Stomach (tissue), 9 donors: ENCODE measurements around the gene NINL. TPM values are rescaled to one million over a fixed set of nuclear protein-coding genes. Genes with fewer than 3 reads are reported as not detected.

ENCODE experiments used
- DNase-seq, 2 donors: peaks; one replicate each; pipeline versions ENCODE4 v3.0.0 to v3.0.0-alpha.2; 2013 to 2019
- H3K27ac ChIP-seq, 5 donors: fragments of 200-600 bp in 4 of 5; sonication (generic) in 4 of 5; one replicate each; pipeline ENCODE4 v1.5.1; 2013 to 2019; ENCODE audit warnings: mild to moderate bottlenecking in 1 of 5, moderate library complexity in 1 of 5
- H3K27me3 ChIP-seq, 3 donors: fragments of 200-600 bp; sonication (generic); one replicate each; pipeline ENCODE4 v1.5.1; 2017 to 2019; ENCODE audit warnings: mixed run types in 1 of 3
- H3K36me3 ChIP-seq, 4 donors: fragments of 200-600 bp; sonication (generic); 1 replicate in 3 of 4; 2 replicates in 1 of 4; pipeline ENCODE4 v1.5.1; 2016 to 2019
- H3K4me1 ChIP-seq, 4 donors: fragments of 200-600 bp; sonication (generic); one replicate each; pipeline ENCODE4 v1.5.1; 2016 to 2019
- H3K4me3 ChIP-seq, 4 donors: fragments of 200-600 bp; sonication (generic) in 3 of 4; one replicate each; pipeline ENCODE4 v1.5.1; 2016 to 2019; ENCODE audit warnings: mild to moderate bottlenecking in 1 of 4
- H3K9me3 ChIP-seq, 4 donors: fragments of 200-600 bp; sonication (generic); one replicate each; pipeline ENCODE4 v1.5.1; 2016 to 2019
- CTCF ChIP-seq, 7 experiments: fragments of 450-650 bp in 4 of 7; fragments of 200-600 bp in 3 of 7; sonication (generic) in 3 of 7; IDR thresholded peaks; one replicate each; pipeline ENCODE4 v1.5.1; 2016 to 2019; ENCODE audit warnings: antibody characterized with exemption in 7 of 7, control low read depth in 2 of 7, mild to moderate bottlenecking in 1 of 7
- EP300 ChIP-seq: sonication (generic); formaldehyde crosslinking; IDR thresholded peaks from one replicate; pipeline ENCODE4 v1.6.1; 2017; ENCODE audit warnings: antibody characterized with exemption
- POLR2A ChIP-seq, 4 donors: fragments of 450-650 bp; IDR thresholded peaks; one replicate each; pipeline ENCODE4 v1.6.1; 2016; ENCODE audit warnings: antibody characterized with exemption in 4 of 4, control low read depth in 2 of 4, mild to moderate bottlenecking in 1 of 4, moderate library complexity in 1 of 4
- POLR2AphosphoS5 ChIP-seq, 3 donors: sonication (generic); formaldehyde crosslinking; IDR thresholded peaks; one replicate each; pipeline ENCODE4 v1.6.1; 2016; ENCODE audit warnings: antibody characterized with exemption in 3 of 3
- WGBS, 5 donors: extraction: QIAGEN DNeasy Blood & Tissue Kit in 3 of 5; methylation state at CpG; one replicate each; pipeline versions ENCODE4 v1.1.5 to v1.1.7; 2013 to 2018; 5-methylcytosine and 5-hydroxymethylcytosine counted together
- intact Hi-C: fragments of 100-400 bp; cut with DNase I; formaldehyde crosslinking; loops from one replicate; pipeline ENCODE4 v1.15.1; 2023; ENCODE audit warnings: low total_unique reads
- polyA plus RNA-seq, 3 donors: library from polyadenylated mRNA; stranded (reverse); fragments of 200-250 nt; gene quantifications; one replicate each; pipeline ENCODE4 v1.2.3, GENCODE V29; 2013
- total RNA-seq, 5 donors: library from RNA; depleted of rRNA; stranded (reverse); fragments of >200 nt; gene quantifications; one replicate each; pipeline versions ENCODE4 v1.1.0 to v1.2.3, GENCODE V29; 2014 to 2016
- donor health status: healthy with polysubstance abuse.
- donor health status: Bipolar disorder and iron deficiency.
- donor health status: healthy.

Gene NINL
- total and polyA plus RNA-seq, 8 donors: 3.1 to 34.8 (median 11.5) TPM

- intact Hi-C loops: no loop called here
- 79 to 87% (median 83%) methylated on average over 3 of the region's 3 CpGs for WGBS, 5 donors
Observed at GRCh38 chr20:25439328-25439727, 146.0 kb downstream of the NINL start.

GRCh38 chr20:25437153-25437581 lies 148.2 kb downstream of the NINL start:
- 52 to 61% (median 59%) methylated on average over 4 of the region's 4 CpGs for WGBS, 5 donors
- no peak for DNase-seq
- no peak overlapping the region for H3K27ac ChIP-seq

More at GRCh38 chr20:25439328-25439727, 146.0 kb downstream of the NINL start:
- Histone ChIP-seq H3K27me3 (no peaks in the 10 kb centered on the region), H3K4me1 (no peaks in the 10 kb centered on the region), H3K36me3 (no peaks in the 10 kb centered on the region), H3K27ac (no peak overlapping the region), H3K9me3 (no peaks in the 10 kb centered on the region), H3K4me3 (no peak overlapping the region)
- TF ChIP-seq POLR2A (IDR thresholded peaks at IDR 0.05) (no peak), EP300 (no peak), POLR2AphosphoS5 (IDR thresholded peaks at IDR 0.05) (no peak), CTCF (IDR thresholded peaks at IDR 0.05) (no peak)
- no peak for DNase-seq

GRCh38 chr20:25424536-25424935 lies 160.8 kb downstream of the NINL start:
- intact Hi-C loops: no loop called here

More at GRCh38 chr20:25437153-25437581, 148.2 kb downstream of the NINL start:
- H3K9me3 ChIP-seq: no peaks in the 10 kb centered on the region
- no peaks in the 10 kb centered on the region for H3K36me3 ChIP-seq
- intact Hi-C loops: no loop called here
- no peaks in the 10 kb centered on the region for H3K27me3 ChIP-seq
- TF ChIP-seq POLR2A (IDR thresholded peaks at IDR 0.05) (no peak), POLR2AphosphoS5 (IDR thresholded peaks at IDR 0.05) (no peak), CTCF (IDR thresholded peaks at IDR 0.05) (no peak), EP300 (no peak)
- no peak overlapping the region for H3K4me3 ChIP-seq
- no peaks in the 10 kb centered on the region for H3K4me1 ChIP-seq

GRCh38 chr20:25422032-25422431 lies 163.3 kb downstream of the NINL start:
- intact Hi-C loops: no loop called here
- no peaks in the 10 kb centered on the region for H3K27me3 ChIP-seq
- no peak for TF ChIP-seq CTCF (IDR thresholded peaks at IDR 0.05)
- TF ChIP-seq POLR2A (IDR thresholded peaks at IDR 0.05): no peak
- no peak for TF ChIP-seq POLR2AphosphoS5 (IDR thresholded peaks at IDR 0.05)
- TF ChIP-seq EP300: no peak
- H3K4me1 ChIP-seq: no peaks in the 10 kb centered on the region
- no peaks in the 10 kb centered on the region for H3K9me3 ChIP-seq
- H3K36me3 ChIP-seq: peaks cover 0 to 15% (median 0%) of the 10 kb centered on the region in 4 donors
- 82 to 86% (median 84%) methylated on average over 4 of the region's 4 CpGs for WGBS, 5 donors
- no peak overlapping the region for H3K4me3 ChIP-seq
- no peak overlapping the region for H3K27ac ChIP-seq
- no peak for DNase-seq

More at GRCh38 chr20:25424536-25424935, 160.8 kb downstream of the NINL start:
- no peaks in the 10 kb centered on the region for H3K27me3 ChIP-seq
- H3K36me3 ChIP-seq: peaks cover 0 to 9% (median 0%) of the 10 kb centered on the region in 4 donors
- H3K4me3 ChIP-seq: no peak overlapping the region
- no peaks in the 10 kb centered on the region for H3K4me1 ChIP-seq
- H3K27ac ChIP-seq: no peak overlapping the region
- no peaks in the 10 kb centered on the region for H3K9me3 ChIP-seq
- TF ChIP-seq EP300 (no peak), POLR2A (IDR thresholded peaks at IDR 0.05) (no peak), CTCF (IDR thresholded peaks at IDR 0.05) (no peak), POLR2AphosphoS5 (IDR thresholded peaks at IDR 0.05) (no peak)
- no peak for DNase-seq
- WGBS, 5 donors: 89 to 93% (median 91%) methylated on average over 3 of the region's 3 CpGs
